NCI-H510A treated with DMSO at 0.1 percent for 48 hours (cell line): ENCODE data around the gene CCDC6.
"Not testable (repeated sequence)": the region's sequence is repeated elsewhere in the genome, so short reads cannot be mapped to it uniquely, and the experiment has no call there.

Experiments used
- DNase-seq: peaks from one replicate; lab custom pipeline; 2025; lab: John Stamatoyannopoulos, UW

Gene CCDC6

DNA sequence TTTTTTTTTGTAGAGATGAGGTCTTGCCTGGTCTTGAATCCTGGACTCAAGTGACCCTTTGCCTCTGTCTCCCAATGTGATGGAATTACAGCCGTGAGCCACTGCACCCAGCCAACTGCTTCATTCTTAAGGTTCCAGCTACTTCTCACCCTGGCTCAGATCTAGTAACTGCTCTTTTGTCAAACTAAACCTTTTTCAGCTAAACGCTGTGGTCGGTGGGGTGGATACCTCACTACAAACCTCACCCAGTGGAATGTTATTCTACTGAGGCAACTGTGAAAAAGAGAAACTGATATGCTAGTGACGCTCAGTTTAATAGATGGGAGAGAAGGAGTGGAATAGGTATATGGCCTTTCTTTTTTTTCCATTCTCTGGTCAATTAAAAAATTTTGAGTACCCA lies 151.4 kb downstream of the CCDC6 start:
- DNase-seq, result no peak

DNA sequence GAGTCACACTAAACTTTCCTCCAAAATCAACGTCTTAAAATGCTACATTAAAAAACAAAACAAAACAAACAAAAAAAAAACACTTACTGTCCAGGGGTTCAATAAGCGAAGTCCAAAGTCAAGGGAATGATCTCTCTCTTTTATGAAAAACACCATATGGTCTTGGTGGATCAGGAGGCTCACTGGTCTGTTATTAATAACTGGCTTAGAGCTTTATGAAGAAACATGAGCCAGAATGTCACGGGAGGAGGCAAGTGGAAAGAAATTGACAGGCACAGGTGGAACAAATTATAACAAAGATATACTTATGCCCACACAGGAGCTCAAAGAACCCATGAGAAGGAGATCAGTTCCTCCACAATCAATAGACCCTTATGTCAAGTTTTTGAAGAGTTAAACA lies 153.1 kb downstream of the CCDC6 start, which contains the start of gene MRLN:
TSS of gene MRLN (minus strand) at position 189 of the 400 bp plus-strand sequence.
- no peak for DNase-seq

DNA sequence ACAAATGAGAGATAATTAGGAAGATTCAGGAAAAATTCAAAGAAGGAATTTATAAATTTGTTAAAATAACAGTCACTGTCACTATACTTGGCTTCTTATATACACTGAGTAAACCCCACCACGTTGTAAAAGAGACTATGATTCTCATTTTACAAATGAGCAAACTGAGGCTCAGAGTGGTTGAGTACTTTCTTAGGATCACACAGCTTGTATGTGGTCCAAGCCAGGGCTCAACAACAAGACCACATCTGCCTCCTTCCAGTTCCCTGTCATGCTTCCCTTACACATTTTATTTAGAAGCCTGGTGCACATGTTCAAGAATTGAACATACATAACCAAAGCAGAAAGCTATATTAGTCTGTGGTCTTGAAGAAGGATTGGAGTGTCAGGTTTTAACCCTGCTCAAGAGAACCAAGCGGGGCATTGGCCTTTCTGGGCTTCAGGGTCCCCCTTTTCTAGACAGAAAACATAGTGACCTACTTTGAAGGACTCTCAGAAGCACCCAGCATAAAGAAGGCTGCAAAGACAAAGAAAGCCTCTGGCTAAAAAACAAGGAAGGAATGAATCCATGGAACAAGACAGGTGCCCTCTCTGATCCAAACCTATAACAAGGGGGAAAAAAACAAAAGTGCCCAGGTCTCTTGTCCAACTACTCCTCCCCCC lies 153.9 kb downstream of the CCDC6 start:
- DNase-seq, result no peak

DNA sequence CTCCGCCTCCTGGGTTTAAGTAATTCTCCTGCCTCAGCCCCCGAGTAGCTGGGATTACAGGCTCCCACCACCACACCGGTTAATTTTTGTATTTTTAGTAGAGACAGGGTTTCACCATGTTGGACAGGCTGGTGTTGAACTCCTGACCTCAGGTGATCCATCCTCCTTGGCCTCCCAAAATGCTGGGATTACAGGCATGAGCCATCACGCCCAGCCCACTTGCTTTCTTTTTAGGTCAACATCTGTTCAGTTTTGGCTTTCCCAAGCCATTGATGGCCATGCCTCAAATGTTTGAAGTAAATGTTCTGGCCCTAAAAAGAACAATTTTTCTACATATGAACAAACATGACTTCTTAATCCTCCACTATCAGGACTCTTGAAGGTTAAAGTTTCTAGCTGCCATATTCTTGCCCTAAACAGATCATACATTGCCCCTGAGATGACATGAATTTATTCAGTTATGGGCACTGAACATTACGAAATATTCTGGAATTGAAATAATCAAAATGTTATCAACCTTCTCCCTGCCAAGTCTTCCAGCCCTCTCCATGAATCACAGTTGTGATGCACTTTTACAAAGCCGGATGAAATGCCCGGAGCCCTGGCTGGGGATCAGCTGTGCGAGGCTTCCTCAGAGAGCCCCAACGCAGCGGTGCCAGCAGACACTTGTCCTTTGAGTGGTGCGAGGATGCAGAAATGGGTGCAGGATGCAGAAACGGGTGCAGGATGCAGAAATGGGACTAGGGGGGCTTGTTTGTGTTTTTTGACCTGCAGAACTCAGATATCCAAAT lies 156.0 kb downstream of the CCDC6 start:
- no peak for DNase-seq

DNA sequence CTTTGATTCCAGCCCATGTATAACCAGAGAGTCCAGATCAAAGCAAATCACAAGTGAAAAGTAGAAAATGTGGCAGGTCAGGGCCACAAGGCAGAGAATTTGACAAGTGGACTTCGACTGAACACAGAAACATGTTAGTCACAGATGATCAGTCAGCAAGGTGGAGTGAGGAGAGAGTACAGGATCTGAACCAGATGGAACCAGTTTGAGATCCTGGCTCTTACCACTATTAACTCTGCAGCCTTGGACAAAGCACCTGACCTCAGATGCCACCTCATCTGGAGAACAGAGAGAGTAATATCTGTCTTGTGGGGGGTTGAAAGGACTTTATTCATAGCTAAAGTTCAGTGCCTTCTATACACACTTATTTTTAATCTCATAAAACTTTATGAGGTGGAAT lies 157.5 kb downstream of the CCDC6 start:
- DNase-seq, result no peak

DNA sequence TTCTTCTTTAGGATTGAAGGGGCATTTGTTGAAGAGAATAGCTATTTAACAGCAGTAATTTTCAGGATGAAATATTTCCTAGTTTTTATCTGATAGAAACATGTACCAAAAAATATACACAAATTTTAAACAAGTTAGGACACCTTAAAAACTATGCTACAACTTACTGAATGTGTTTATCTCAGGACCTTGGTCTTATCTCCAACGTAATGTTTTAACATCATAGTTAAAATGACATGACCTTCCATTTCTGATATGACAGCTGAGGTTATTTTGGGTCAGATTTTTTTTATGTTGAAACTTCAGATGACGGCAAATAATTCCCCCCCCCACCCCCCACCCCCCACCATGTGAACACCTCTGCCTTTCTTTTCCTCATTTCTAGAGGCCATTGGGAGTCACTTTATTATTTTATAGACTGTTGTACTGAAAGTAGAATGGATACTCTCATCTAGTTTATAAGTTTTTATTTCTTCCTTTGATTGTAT lies 161.1 kb downstream of the CCDC6 start:
- no peak for DNase-seq

DNA sequence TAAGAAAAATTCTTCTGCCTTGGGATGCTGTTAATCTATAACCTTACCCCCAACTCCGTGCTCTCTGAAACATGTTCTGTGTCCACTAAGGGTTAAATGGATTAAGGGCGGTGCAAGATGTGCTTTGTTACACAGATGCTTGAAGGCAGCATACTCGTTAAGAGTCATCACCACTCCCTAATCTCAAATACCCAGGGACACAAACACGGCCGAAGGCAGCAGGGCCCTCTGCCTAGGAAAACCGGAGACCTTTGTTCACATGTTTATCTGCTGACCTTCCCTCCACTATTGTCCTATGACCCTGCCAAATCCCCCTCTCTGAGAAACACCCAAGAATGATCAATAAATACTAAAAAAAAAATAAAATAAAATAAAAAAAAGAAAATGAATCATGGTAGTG lies 161.6 kb downstream of the CCDC6 start:
- DNase-seq, result not testable (repeated sequence)

DNA sequence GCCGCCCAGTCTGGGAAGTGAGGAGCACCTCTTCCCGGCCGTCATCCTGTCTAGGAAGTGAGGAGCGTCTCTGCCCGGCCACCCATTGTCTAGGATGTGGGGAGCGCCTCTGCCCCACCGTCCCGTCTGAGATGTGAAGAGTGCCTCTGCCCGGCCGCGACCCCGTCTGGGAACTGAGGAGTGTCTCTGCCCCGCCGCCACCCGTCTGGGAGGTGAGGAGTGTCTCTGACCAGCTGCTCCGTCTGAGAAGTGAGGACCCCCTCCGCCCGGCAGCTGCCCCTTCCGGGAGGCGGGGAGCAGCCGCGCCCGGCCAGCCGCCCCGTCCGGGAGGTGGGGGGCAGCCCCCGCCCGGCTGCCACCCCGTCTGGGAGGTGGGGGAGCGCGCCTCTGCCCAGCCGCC lies 162.2 kb downstream of the CCDC6 start:
- DNase-seq, result not testable (repeated sequence)

DNA sequence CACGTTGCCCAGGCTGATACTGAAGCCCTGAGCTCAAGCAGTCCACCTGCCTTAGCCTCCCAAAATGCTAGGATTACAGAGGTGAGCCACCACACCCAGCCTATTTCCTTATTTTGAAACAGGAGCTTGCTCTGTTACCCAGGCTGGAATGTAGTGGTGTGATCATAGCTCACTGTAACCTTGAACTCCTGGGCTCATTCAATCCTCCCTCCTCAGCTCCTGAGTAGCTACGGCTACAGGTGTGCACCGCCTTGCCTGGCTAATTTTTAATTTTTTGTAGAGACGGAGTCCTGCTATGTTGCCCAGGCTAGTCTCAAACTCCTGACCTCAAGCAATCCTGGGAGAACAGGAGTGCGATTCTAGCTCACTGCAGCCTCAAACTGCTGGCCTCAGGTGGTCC lies 164.8 kb downstream of the CCDC6 start:
- DNase-seq, result no peak

DNA sequence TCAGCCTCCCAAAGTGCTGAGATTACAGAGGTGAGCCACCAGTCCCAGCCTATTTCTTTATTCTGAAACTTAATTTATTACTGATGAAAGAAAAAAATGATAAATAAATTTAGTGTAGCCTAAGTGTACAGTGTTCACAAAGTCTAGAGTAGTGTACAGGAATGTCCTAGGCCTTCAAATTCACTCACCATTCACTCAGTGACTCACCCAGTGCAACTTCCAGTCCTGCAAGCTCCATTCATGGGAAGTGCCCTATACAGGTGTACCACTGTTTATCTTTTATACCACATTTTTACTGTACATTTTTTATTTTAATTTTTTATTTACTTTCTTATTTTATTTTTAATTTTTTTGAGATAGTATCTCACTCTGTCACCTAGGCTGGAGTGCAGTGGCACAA lies 165.3 kb downstream of the CCDC6 start:
- no peak for DNase-seq
